Muscle of arm (tissue), 12 donors: ENCODE data around the gene PLXNA2. TPM values are rescaled to one million over a fixed set of nuclear protein-coding genes. Genes with fewer than 3 reads are reported as not detected.

Experiments used
- DNase-seq: peaks from one replicate; pipeline ENCODE4 v3.0.0-alpha.2; 2013
- polyA plus RNA-seq, 12 donors: library from polyadenylated mRNA; unstranded; fragments of 120-200 nt; gene quantifications; one replicate each; pipeline ENCODE4 v1.2.1, GENCODE V29; 2013; ENCODE audit not compliant: insufficient read length in 12 of 12

PLXNA2 gene
- polyA plus RNA-seq, 12 donors: 20.4 to 39.2 (median 33.6) TPM; not detected in 1

DNA sequence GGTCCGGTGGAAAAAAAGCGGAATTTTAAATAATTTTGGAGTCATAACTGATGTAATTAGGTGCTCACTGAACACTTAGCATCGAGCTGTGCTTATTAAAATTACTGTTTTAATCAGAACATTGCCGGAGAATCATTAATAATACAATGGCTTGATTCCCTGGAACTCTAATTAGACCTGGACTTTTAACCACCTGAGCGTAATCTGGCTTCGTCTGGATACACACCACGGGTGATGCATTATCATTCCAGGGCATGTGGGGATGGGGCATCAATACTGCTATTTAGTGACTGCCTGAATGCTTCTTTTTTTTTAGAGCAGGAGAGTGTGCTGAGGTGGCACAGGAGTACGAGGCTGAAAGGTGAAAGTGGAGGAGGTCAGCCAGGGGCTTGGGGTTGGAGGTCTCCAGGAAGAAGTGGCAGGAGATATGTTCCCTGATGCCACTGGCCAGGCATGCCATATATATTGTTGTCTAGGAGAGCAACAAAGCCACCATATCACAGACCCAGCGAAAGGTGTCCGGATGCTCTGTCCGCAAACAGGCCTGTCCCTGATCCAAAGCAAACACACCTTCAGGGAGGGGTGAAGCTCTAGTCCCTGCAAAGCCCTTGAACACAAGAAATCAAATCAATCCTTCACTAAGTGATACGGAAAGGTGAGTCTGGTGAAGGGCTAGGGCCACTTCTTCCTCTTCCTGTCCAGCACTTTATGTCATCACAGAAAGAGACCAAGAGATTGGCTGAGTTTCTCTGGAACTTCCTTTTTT, 125.2 kb downstream of the PLXNA2 start:
- no peak for DNase-seq

DNA sequence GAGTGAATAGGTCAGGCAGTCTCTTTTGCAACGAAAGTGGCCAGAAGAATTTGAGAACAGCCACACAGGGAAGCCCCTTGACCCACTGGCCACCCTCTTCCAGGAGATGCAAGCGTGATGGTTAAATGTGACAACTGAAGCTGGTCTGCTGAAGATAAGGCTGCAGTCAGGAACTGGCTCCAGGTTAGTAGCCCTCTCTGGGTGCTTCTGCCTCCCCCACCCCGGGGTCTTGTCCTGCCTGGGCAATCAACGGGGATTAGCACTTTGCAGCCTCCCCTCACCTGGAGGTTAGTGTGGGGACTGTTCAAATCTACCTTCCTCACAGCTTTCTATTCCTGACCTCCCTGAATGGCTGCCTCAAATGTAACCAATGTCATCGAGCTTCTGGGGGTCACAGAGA, 125.9 kb downstream of the PLXNA2 start:
- DNase-seq: no peak

DNA sequence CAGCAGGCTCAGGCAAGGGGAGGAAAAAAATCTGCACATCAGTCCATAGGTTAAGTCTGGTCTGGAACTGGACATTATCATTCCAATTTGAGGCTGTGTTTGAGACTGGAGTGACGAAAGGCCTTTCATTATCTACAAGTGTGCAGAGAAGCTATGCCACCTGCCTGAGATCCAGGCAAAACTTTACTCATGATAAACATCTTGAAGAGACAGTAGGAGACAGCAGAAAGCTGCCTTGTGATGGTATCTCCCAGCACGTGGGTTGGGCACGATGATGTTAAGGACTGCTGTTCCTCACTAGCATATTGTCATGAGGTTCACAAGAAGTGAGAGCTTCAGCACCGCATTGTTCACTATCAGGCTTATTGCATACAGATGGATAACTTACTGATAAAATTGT, 126.4 kb downstream of the PLXNA2 start:
- DNase-seq: no peak

DNA sequence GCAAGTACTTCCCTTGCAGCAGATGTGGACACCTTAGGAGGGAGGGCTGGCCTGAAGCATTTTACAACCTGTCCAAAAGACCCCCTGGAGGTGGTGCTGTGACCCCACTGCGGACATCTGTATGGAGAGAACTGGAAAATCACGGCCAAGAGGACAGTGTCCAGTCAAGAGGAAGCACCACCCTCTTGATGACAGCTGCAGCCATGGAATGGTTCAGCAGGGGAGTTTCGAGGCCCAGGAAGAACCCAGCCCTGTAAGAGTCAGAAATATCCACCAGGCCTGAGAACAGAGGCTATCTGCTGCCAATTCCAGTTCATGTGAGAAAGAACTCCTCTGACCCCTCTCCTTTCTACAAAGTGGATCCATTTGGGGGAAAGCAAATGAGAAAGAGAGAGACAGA, 126.8 kb downstream of the PLXNA2 start:
- DNase-seq: no peak

DNA sequence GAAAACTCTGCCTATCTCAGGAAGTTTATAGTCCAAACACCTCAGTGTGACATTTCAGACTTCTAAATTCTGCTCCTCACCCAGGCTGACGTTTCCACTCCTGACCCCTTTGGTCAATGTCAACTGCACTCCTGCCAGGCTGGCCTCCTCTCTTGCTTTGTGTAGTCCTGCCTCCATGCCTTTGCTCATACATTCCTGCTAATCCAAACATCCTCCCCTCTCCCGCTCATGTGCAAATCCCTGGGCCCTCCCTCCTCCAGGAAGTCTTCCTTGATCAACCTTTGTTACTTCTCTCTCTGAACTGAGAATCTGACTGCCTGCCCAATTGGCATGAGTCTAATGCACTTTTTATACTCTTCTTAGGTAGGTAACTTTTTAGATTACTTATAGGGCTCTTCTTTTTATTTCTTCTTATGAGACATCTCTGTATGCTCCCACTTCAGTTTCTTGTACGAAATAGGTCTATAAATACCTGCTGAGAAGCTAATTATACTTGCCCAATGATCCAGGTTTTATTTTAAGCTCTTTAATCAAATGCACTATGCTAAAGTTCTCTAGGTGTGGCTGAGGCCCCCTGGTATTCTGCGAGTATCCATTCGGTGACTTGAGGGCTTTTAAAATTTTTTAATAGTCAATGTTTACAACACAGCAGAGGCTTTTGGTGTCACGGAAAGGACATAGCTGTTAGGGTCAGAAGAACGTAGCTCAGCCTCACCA, 128.1 kb downstream of the PLXNA2 start:
- no peak for DNase-seq

DNA sequence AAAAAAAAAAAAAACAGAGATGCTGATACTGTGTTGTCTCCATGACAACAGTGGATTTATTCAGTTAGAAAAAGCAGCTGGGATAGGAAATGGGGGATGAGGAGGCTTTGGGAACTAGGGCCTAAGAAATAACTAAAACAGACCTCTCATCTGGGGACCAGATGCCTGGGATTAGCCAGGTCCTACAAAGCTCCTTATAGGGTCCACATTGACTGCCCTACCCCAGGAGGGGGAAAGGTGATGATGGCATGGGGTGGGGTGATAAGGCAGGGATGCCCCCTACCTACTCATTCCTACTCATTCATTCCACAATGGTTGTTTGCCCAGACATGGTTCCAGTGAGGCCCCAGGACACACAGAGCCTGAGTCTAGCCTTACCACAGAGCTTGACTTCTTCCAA, 131.2 kb downstream of the PLXNA2 start:
- DNase-seq: no peak

DNA sequence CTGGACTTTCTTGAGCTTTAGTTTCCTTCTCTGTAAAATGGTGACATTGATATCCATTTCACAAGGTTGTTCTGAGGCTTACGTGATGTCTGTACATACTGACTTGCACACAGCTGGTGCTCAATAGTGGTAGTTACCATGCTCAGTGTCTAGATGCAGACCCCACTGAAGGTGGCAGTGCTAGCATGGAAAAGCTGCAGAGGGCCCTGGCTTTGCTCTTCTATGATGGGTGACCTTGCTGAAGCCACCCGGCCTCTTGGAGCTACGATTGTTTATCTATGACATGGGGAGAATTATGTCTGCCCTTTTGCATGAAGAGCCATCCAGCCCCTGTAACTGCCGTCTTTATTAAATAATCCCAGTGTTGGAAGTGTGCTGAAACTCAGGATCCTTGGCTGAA, 131.8 kb downstream of the PLXNA2 start:
- DNase-seq: no peak

DNA sequence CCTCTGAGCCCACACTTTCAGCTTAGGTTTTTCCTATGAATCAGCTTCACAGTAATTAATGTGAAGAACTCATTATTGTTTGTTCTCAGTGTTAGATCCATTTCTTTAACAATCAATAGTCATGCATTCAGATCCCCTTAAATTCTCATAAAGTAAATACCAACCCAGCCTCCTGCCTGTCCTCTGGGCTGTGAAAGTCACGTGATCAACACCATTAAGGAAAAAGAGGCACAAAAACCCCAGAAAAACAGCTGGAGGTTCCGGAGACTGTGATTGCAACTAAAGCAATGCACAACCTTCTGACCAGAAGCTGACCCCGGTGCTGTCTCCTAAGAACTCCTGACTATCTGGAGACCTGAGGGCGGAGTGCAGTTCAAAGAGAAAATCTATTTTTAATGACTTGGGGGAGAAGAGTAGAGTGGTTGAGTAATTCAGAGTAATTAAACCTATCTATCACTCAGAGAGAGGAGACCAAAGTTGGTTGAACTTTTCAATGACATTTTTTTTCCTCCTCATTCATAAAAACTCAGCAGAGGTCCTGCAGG, 132.5 kb downstream of the PLXNA2 start:
- no peak for DNase-seq

DNA sequence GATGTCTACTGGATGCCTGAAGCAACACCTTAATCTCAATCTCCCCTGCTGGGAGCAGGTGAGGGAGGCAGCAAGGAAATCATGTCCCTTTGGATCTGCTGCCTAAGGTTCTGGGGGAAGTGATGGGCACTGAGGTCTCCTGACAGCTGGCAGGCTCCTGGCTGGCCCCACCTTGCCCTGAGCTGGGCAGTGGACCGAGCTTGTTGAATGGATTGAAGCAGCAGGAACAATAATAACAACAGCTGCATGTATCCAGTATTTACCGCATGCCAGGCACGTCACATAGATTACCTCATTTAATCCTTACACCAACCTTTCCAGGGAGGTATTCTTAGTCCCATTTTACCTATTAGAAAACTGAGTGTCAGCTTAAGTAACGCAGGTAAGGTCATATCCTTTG, 133.9 kb downstream of the PLXNA2 start:
- no peak for DNase-seq

DNA sequence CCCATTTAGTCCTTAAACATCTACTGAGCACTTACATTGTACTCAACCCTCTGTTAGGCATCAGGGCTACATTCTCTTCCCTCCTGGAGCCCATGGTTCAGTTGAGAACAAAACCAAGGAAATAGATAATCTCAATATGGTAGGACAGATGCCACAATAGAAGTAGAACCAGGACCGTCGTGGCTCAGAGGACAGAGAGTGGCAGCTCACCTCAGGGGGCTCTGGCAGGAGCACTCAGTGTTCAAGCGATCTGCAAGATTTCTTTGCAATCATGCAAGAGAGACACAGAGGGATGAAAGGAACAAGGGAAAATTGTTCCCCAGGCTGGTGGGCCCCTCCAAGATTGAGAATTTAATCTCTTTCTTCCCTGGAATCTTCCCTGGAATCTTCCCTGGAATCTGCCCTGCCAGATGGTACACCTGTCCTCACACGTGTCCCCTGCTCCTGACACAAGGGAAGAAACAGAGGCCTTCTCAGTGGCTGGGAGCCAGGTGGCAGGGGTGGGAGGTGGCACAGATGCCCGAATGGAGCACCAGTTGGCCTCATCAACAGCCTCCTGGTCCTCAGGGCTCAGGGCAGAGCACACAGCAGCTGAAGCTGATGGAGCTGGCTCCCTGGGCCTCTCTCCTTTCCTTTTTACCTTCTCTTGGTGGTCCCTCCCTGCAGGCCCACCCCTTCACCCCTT, 135.4 kb downstream of the PLXNA2 start:
- DNase-seq: no peak

DNA sequence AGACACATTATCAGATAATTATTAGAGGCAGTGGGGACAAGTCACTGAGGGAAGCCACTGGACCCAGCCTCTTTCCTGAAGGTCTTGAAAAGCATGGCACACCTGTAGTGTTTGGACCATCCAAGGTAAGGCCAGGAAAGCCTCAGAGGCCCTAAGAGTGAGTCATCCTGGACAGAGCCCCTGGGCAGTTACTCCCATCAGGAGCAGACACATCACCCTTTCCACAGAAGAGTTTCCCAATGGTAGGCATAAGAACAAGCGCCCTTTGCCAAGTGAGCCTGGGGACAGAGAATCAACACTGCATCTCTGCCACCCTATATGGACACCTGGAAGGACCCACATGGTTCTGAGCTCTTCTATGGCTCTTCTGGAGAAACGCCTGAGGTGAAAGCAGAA, 136.0 kb downstream of the PLXNA2 start:
- DNase-seq: no peak

DNA sequence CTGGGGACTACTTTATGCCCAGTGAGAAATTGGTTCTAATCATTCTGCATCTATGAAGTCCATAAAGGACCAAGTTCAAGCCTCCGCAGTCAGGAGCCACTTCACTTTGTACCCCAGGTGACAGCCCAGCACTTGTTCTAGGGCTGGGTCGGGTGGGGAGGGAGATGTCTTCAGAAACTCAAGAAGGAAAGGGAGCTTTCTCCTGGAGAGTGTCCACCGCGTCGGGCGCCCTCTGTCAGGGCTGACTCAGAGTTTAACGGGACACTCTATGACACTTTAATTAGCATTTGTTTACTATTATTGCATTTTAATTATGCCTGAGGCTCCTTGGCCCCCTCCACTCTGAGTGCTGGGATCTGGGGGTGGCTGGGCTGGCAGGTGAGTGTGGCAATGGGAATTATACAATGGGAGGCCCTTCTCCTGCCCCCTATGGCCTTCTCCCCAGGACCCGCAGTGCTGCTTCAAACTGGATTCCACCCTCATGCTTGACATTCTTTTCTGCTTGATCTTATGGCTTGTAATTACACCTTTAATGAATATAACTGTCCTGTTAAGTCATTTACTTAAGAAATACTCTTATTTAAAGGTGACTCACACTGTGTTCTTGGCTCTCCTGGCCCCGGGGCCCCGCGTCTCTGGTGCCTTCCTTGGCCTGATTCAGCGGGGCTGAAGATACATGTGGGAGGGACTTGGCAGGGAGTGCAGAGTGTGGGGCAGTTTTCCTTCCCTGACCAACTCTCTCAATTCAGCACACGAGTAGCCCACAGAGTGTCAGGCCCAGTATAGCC, 136.6 kb downstream of the PLXNA2 start:
- no peak for DNase-seq

DNA sequence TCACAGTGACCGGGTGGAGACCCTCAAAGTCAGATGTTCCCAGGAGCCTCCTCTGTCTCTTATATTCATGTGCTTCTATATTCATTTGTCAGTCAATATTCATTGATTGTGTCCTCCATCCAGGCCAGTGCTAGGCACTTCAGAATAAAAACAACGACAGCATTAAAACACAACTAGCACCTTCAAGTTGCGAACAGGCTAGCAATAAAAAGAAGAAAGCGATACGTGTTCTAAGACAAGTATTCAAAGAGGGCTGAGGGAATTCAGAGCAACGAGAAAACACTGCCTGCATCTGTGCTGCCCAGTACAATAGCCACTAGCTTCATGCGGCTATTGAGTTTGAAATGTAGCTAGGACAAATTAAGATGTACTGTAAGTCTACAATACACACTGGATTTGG, 138.0 kb downstream of the PLXNA2 start:
- no peak for DNase-seq

DNA sequence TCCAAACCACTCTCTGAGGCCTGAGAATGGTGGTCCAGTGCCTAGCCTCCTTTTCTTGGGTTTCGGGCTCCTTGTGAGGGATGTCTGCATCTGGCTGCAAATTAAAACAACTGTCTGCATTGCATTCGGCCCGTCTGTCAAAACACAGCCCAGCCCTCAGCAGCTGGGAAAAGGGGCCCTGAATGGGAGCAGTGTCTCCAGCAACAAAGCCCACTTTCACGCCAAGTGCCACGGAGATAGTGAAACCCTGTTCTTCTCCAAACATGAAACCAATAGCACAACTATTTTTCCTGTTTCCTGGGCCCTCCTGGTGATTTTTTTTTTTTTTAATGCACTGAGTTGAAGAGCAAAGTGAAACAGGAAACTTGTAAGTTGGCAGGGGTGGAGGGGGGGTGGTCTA, 138.4 kb downstream of the PLXNA2 start:
- DNase-seq: peak; percentile 60

DNA sequence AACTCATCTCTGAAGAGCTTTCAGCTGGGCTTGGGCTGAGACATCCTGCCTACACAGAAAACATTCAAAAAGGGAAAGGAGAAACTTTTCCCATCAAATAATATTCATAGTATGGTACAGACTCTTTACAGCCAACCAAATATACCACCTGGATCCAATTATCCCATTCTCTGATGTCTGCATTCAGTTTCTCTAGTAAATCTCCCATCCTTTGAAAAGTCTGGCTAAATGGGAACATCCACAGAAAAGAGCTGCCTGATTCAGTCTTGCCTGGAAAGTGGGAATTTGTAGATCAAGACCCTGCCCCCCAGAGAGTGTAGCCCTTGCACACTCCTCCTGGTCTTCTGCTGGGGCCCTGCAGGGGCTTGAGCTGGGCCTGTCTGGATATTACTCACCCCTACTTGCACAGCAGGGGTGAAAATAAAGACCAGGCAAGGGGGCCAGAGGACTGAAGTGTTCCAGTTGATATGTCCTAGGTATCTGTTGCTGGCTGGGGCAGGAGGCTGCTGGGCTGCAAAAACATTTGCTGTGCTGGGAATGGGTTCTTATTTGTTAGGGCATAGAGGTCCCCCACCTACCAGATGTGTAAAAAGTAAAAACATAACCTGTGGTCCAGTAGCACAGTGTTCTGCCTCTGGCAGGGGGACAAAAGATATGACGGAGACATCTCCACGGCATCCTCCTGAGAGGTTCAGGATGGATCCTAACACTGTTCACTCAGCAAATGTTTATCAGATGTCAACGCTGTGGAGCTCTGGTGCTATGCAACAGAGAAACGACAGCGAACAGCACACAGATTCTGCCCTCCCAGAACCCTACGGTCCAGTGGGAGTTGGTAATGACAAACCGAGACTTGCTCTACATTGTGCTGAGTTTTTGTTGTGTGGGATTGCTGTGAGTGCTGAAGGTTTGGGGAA, 140.3 kb downstream of the PLXNA2 start:
- DNase-seq: no peak

DNA sequence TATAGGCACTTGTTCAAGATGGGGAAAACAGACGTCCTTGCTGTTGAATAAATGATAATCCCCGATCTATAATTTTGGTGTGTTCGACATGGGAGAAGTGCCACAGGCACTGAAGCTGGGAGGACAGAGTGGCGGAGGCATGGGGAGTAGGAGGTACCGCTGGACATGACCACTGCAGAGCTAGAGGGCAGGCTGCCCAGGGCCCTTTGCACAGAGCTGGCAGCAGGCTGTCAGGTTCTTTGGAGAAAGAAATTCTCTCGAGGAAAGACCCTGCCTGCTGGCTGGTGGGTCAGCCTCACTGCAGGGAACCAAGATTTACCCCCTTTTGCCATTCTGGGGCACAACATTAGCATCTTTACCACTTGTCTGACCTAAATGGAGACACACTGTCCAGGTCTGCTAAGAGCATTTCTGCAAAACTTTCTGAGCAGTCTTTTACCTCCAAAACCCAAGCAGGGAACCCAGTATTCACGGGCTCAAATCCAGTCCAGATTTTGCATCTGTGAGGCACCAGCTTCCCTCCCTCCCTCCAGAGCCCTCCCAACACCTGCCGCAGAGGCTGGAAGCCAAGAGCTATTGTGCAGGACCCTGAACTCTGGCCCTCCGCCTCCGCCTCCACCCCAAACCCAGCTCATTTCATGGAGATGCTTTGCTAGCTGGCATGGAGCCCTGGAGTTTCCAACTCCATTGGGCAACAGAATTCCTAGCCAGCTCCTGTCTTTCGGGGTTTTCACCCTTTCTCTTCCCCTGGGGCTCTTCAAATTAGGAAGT, 142.3 kb downstream of the PLXNA2 start:
- DNase-seq: peak; percentile 68

DNA sequence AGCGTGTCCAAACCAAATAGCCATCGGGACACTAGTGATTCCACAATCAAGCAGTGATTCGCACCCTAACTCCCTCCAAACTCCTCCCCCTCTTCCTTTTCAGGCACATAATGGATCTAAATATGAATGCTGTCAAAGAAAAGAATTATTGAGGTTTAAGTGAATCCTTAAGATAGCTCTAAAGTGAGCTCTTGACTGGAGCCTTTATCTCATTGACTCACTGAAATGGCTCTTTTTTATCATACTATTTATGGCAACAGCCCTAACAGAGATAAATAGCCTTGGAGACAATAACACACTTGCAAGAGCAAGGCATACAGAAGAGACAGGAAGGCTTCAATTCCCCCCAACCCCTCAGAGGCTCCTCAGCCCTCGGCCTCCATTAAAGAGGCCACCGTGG, 143.3 kb downstream of the PLXNA2 start:
- no peak for DNase-seq

DNA sequence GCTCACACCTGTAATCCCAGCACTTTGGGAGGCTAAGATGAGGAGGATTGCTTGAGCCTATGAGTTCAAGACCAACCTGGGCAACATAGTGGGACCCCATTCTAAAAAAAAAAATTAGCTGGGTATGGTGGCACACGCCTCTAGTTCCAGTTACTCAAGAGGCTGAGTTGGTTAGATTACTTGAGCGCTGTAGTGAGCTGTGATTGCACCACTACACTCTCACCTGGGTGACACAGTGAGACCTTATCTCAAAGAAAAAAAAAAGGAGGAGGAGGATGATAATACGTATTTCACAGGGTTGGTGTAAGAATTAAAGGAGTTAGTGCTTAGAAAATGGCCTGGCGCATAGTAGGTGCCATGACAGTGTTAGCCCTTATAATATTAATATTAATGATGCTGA, 144.1 kb downstream of the PLXNA2 start:
- no peak for DNase-seq

DNA sequence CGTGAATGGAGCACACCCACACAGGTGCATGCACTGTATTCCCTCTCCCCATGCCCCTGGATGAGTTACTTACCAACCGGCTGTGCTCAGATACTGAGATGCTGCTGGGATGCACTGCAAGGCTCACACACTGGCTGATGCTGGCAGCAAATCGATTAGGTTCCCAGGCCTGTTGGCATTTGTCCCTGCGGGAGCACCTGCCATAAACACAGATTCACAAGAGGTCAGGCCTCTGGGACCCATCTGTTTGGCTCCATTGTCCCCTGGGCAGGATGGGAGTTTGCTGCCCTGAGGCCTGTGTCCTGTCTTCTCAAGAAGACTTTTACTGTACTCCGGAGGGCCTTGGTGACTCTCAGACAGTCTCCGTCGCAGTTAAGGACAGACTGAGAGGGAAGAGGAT, 145.4 kb downstream of the PLXNA2 start:
- no peak for DNase-seq
